Hematopoietic multipotent progenitor cell treated with erythropoietin and hydrocortisone succinate and interleukin-3 and kit ligand, for 15 days (in vitro differentiated cells): Measurements from ENCODE around the gene CENPT.

Experiments
- DNase-seq: peaks from one replicate; pipeline ENCODE4 v3.0.0-alpha.2; 2015; ENCODE audit warnings: low spot score

CENPT gene

GRCh38 chr16:67806428-67807147 is 40.9 kb downstream of the CENPT start, which contains the start of the genes RANBP10 and TSNAXIP1:
Gene RANBP10 (minus strand): TSS chr16:67806560. CDS start chr16:67806536, 24 bp downstream.
Gene TSNAXIP1 (plus strand): TSS chr16:67806889. CDS start chr16:67807150, 261 bp downstream.
- peak; percentile 99 for DNase-seq

- peak; percentile 31 for DNase-seq
Measured at GRCh38 chr16:67805718-67806427, 41.6 kb downstream of the CENPT start.

- DNase-seq = peak; percentile 44
Measured at GRCh38 chr16:67804853-67805542, 42.5 kb downstream of the CENPT start.

- no peak for DNase-seq
Measured at GRCh38 chr16:67803894-67804293, 43.6 kb downstream of the CENPT start.

GRCh38 chr16:67801883-67802282 is 45.6 kb downstream of the CENPT start:
- no peak for DNase-seq

- peak; percentile 63 for DNase-seq
Measured at GRCh38 chr16:67801241-67801640, 46.3 kb downstream of the CENPT start.

- peak; percentile 99 for DNase-seq
Measured at GRCh38 chr16:67800338-67800926, 47.1 kb downstream of the CENPT start.

GRCh38 chr16:67796099-67796718 is 51.3 kb downstream of the CENPT start:
- DNase-seq = peak; percentile 48

GRCh38 chr16:67790071-67790470 is 57.4 kb downstream of the CENPT start:
- DNase-seq = no peak

GRCh38 chr16:67786491-67786890 is 61.0 kb downstream of the CENPT start:
- no peak for DNase-seq

- DNase-seq = no peak
Measured at GRCh38 chr16:67783353-67783725, 64.2 kb downstream of the CENPT start.

- DNase-seq = peak; percentile 47
Measured at GRCh38 chr16:67782567-67783352, 64.7 kb downstream of the CENPT start.

- peak; percentile 75 for DNase-seq
Measured at GRCh38 chr16:67781565-67781921, 66.0 kb downstream of the CENPT start.

- peak; percentile 84 for DNase-seq
Measured at GRCh38 chr16:67780847-67781564, 66.5 kb downstream of the CENPT start.

- DNase-seq = no peak
Measured at GRCh38 chr16:67779256-67780014, 68.1 kb downstream of the CENPT start.
